CD4-positive, alpha-beta T cell (primary cell): Measurements from ENCODE around the gene POLR2C. TPM values are rescaled to one million over a fixed set of nuclear protein-coding genes. Genes with fewer than 3 reads are reported as not detected.

Experiments
- ATAC-seq: fragments of 200-7000 bp; cut with Tn5 transposase; one replicate; pipeline ENCODE4 v1.10.0; 2022; ENCODE audit warnings: mild to moderate bottlenecking; ENCODE audit not compliant: poor library complexity
- CTCF ChIA-PET: fragments of 350-600 bp; sonication (Branson Sonifier 250); formaldehyde crosslinking; loops from one replicate; lab custom pipeline; 2021; ENCODE audit warnings: antibody characterized with exemption, inconsistent platforms; lab: Charles Lee
- POLR2A ChIA-PET: fragments of 350-600 bp; sonication (Branson Sonifier 250); formaldehyde crosslinking; loops from one replicate; lab custom pipeline; 2021; ENCODE audit warnings: antibody characterized with exemption, inconsistent platforms; lab: Charles Lee
- DNase-seq, 14 experiments: peaks; one replicate each; pipeline ENCODE4 v3.0.0-alpha.2; 2013 to 2020; ENCODE audit warnings: mixed read lengths in 2 of 14
- H3K27ac ChIP-seq, 2 donors: one replicate each; pipeline versions ENCODE4 v1.5.1 to v1.7.0; 2013; ENCODE audit warnings: low read length in 2 of 2, low read depth in 1 of 2, mild to moderate bottlenecking in 1 of 2
- H3K27me3 ChIP-seq, 2 experiments: 1 replicate in 1 of 2; 2 replicates in 1 of 2; pipeline versions ENCODE4 v1.6.1 to v1.7.0; 2013; ENCODE audit warnings: low read length in 2 of 2, control low read depth in 1 of 2, mild to moderate bottlenecking in 1 of 2, moderate library complexity in 1 of 2; ENCODE audit not compliant: insufficient read depth in 2 of 2, control insufficient read depth in 1 of 2
- H3K36me3 ChIP-seq: one replicate; pipeline ENCODE4 v1.6.1; 2013; ENCODE audit warnings: low read length, control low read depth; ENCODE audit not compliant: insufficient read depth
- H3K4me1 ChIP-seq: one replicate; pipeline ENCODE4 v1.6.1; 2013; ENCODE audit warnings: low read length, control low read depth; ENCODE audit not compliant: insufficient read depth
- H3K4me3 ChIP-seq: one replicate; pipeline ENCODE4 v1.5.1; 2013; ENCODE audit warnings: mild to moderate bottlenecking, low read length, moderate library complexity
- H3K9me3 ChIP-seq, 2 experiments: 1 replicate in 1 of 2; 2 replicates in 1 of 2; pipeline versions ENCODE4 v1.6.1 to v1.7.0; 2013; ENCODE audit warnings: low read length in 2 of 2, mild to moderate bottlenecking in 2 of 2, control low read depth in 1 of 2, moderate library complexity in 1 of 2; ENCODE audit not compliant: control insufficient read depth in 1 of 2, insufficient read depth in 1 of 2
- H3K27ac Mint-ChIP-seq: one replicate; pipeline ENCODE4 v1.8.0; 2020; ENCODE audit warnings: mixed read lengths
- H3K27me3 Mint-ChIP-seq: one replicate; pipeline ENCODE4 v1.8.0; 2021; ENCODE audit warnings: mixed read lengths
- H3K36me3 Mint-ChIP-seq: one replicate; pipeline ENCODE4 v1.8.0; 2021; ENCODE audit warnings: low read depth, mixed read lengths
- H3K4me1 Mint-ChIP-seq: one replicate; pipeline ENCODE4 v1.8.0; 2021; ENCODE audit warnings: low read depth, mixed read lengths
- H3K4me3 Mint-ChIP-seq: one replicate; pipeline ENCODE4 v1.8.0; 2020; ENCODE audit warnings: mild to moderate bottlenecking, mixed read lengths
- H3K9me3 Mint-ChIP-seq: one replicate; pipeline ENCODE4 v1.8.0; 2020; ENCODE audit warnings: mixed read lengths
- CTCF ChIP-seq: fragments of 200-600 bp; IDR thresholded peaks from one replicate; pipeline ENCODE4 v1.8.0; 2022; ENCODE audit warnings: antibody characterized with exemption, mild to moderate bottlenecking
- intact Hi-C, 2 experiments: fragments of 100-400 bp; cut with DNase I in 1 of 2; cut with micrococcal nuclease in 1 of 2; formaldehyde crosslinking; loops; one replicate each; pipeline versions ENCODE4 v1.15.1 to v1.9.0; 2023 to 2025; cut with DNase I, micrococcal nuclease
- total RNA-seq, 174 experiments: library from RNA in 2 of 174; stranded (reverse) in 2 of 174; gene quantifications; one replicate each; pipeline ENCODE4 v1.2.3 and lab custom pipeline; 2021 to 2026

Gene POLR2C
- total RNA-seq, 2 experiments from 2014 or later, result 124 to 125 TPM

GRCh38 chr16:57507136-57508034 lies 44.9 kb downstream of the POLR2C start:
- no peak overlapping the region for H3K27ac ChIP-seq
- H3K27ac Mint-ChIP-seq, result no peak overlapping the region

GRCh38 chr16:57508035-57508425 lies 45.6 kb downstream of the POLR2C start:
- ChIA-PET POLR2A (no interaction called here), CTCF (interaction anchor here (1.3 kb wide), 1 partner anchor 12 kb away, joined by 3 read pairs; no protein-coding TSS in a partner anchor)
- Mint-ChIP-seq H3K4me3 (no peak overlapping the region), H3K4me1 (no peaks in the 10 kb centered on the region), H3K27ac (no peak overlapping the region), H3K27me3 (no peaks in the 10 kb centered on the region), H3K36me3 (no peaks in the 10 kb centered on the region), H3K9me3 (no peaks in the 10 kb centered on the region)
- no peaks in the 10 kb centered on the region for H3K9me3 ChIP-seq
- no peak overlapping the region for H3K27ac ChIP-seq
- ATAC-seq (no peak), DNase-seq (no peak)
- H3K36me3 ChIP-seq, result peaks cover 4% of the 10 kb centered on the region
- H3K27me3 ChIP-seq, result no peaks in the 10 kb centered on the region
- H3K4me1 ChIP-seq, result no peaks in the 10 kb centered on the region
- intact Hi-C loops, result no loop called here
- TF ChIP-seq CTCF, result no peak
- no peak overlapping the region for H3K4me3 ChIP-seq

More at GRCh38 chr16:57507136-57508034, 44.9 kb downstream of the POLR2C start:
- no peaks in the 10 kb centered on the region for H3K36me3 Mint-ChIP-seq
- H3K4me3 Mint-ChIP-seq, result no peak overlapping the region
- H3K36me3 ChIP-seq, result no peaks in the 10 kb centered on the region
- no peaks in the 10 kb centered on the region for H3K27me3 Mint-ChIP-seq
- H3K4me3 ChIP-seq, result no peak overlapping the region
- intact Hi-C loops, result no loop called here
- H3K4me1 Mint-ChIP-seq, result no peaks in the 10 kb centered on the region
- H3K27me3 ChIP-seq, result no peaks in the 10 kb centered on the region
- no peaks in the 10 kb centered on the region for H3K4me1 ChIP-seq
- ChIA-PET POLR2A (no interaction called here), CTCF (interaction anchor here (1.3 kb wide), 1 partner anchor 12 kb away, joined by 3 read pairs; no protein-coding TSS in a partner anchor)
- no peaks in the 10 kb centered on the region for H3K9me3 Mint-ChIP-seq
- TF ChIP-seq CTCF, result no peak
- ATAC-seq (no peak), DNase-seq (no peak)
- H3K9me3 ChIP-seq, result no peaks in the 10 kb centered on the region

GRCh38 chr16:57509231-57509923 lies 46.9 kb downstream of the POLR2C start:
- intact Hi-C loops, result no loop called here
- Mint-ChIP-seq H3K9me3 (no peaks in the 10 kb centered on the region), H3K27ac (no peak overlapping the region), H3K36me3 (peaks cover 1% of the 10 kb centered on the region), H3K4me1 (no peaks in the 10 kb centered on the region), H3K4me3 (no peak overlapping the region), H3K27me3 (no peaks in the 10 kb centered on the region)
- CTCF ChIA-PET, result no interaction called here
- no peak for DNase-seq
- no peaks in the 10 kb centered on the region for H3K27me3 ChIP-seq
- H3K36me3 ChIP-seq, result peaks cover 4% of the 10 kb centered on the region
- no peak for TF ChIP-seq CTCF
- H3K27ac ChIP-seq, result no peak overlapping the region
- no peaks in the 10 kb centered on the region for H3K4me1 ChIP-seq
- ATAC-seq, result no peak
- POLR2A ChIA-PET, result no interaction called here
- H3K9me3 ChIP-seq, result no peaks in the 10 kb centered on the region
- H3K4me3 ChIP-seq, result no peak overlapping the region
